GM12878 (cell line): Measurements from ENCODE around the gene DIP2C. TPM values are rescaled to one million over a fixed set of nuclear protein-coding genes. Genes with fewer than 3 reads are reported as not detected.

Source experiments
- ATAC-seq: fragments of 200-7000 bp; cut with Tn5 transposase; 3 replicates; pipeline ENCODE4 v1.9.1; 2020; ENCODE audit warnings: mild to moderate bottlenecking, moderate library complexity
- BruUV-seq: library from RNA; stranded (reverse); fragments of 400-500 nt; replicated peaks from 2 replicates; lab custom pipeline; 2021; lab: Mats Ljungman, UMichigan
- CTCF ChIA-PET: fragments of 300-600 bp; sonication (Branson Sonifier 250); formaldehyde crosslinking; extraction: SDS; loops from one replicate; lab custom pipeline; 2021; ENCODE audit warnings: inconsistent platforms; lab: Yijun Ruan, JAX
- POLR2A ChIA-PET: fragments of 350-600 bp; formaldehyde crosslinking; extraction: SDS; loops from one replicate; lab custom pipeline; 2021; ENCODE audit warnings: inconsistent platforms; lab: Charles Lee
- RAD21 ChIA-PET: fragments of 300-600 bp; sonication (Branson Sonifier 250); formaldehyde crosslinking; loops from one replicate; lab custom pipeline; 2023; ENCODE audit warnings: antibody characterized with exemption; ENCODE audit not compliant: unreplicated experiment; lab: Charles Lee
- SMC1A ChIA-PET: fragments of 300-600 bp; sonication (Branson Sonifier 250); formaldehyde crosslinking; loops from one replicate; lab custom pipeline; 2023; ENCODE audit not compliant: unreplicated experiment, uncharacterized antibody; lab: Charles Lee
- DNase-seq: peaks from one replicate; pipeline ENCODE4 v3.0.0-alpha.2; 2011; ENCODE audit warnings: low read depth, low spot score
- FAIRE-seq: peaks from 3 replicates; lab custom pipeline; 2011; peaks lifted over from hg19 to GRCh38; lab: Jason Lieb, UNC
- H2AFZ ChIP-seq: 2 replicates; pipeline ENCODE4 v1.6.0; 2011; ENCODE audit warnings: low read depth, low read length, control low read depth; ENCODE audit not compliant: control insufficient read depth
- H3K27ac ChIP-seq: 2 replicates; pipeline ENCODE4 v1.5.1; 2011; ENCODE audit warnings: control low read depth; ENCODE audit not compliant: control insufficient read depth, insufficient read depth
- H3K27me3 ChIP-seq, 2 experiments: replicated peaks in 1 of 2; 2 replicates each; pipeline versions ENCODE4 v1.6.0 to v1.6.1; 2011; ENCODE audit warnings: low read length in 1 of 2; ENCODE audit not compliant: control insufficient read depth in 2 of 2, insufficient read depth in 2 of 2
- H3K36me3 ChIP-seq, 2 experiments: 2 replicates each; pipeline ENCODE4 v1.5.1; 2011; ENCODE audit warnings: low read length in 1 of 2; ENCODE audit not compliant: control insufficient read depth in 2 of 2, insufficient read depth in 2 of 2
- H3K4me1 ChIP-seq: 2 replicates; pipeline ENCODE4 v1.6.1; 2011; ENCODE audit warnings: mild to moderate bottlenecking, low read length, moderate library complexity, mixed read lengths; ENCODE audit not compliant: control insufficient read depth, insufficient read depth
- H3K4me2 ChIP-seq: 2 replicates; pipeline ENCODE4 v1.6.0; 2011; ENCODE audit warnings: control low read depth; ENCODE audit not compliant: control insufficient read depth, insufficient read depth
- H3K4me3 ChIP-seq: fragments of 200-600 bp; sonication (generic); 2 replicates; pipeline ENCODE4 v1.5.1; 2016
- H3K79me2 ChIP-seq: 2 replicates; pipeline ENCODE4 v1.6.0; 2011; ENCODE audit warnings: low read length; ENCODE audit not compliant: control insufficient read depth, insufficient read depth
- H3K9ac ChIP-seq: 2 replicates; pipeline ENCODE4 v1.8.0; 2011; ENCODE audit warnings: low read length, control low read depth, mixed read lengths; ENCODE audit not compliant: control insufficient read depth, insufficient read depth
- H3K9me3 ChIP-seq: replicated peaks from 3 replicates; pipeline ENCODE4 v1.5.1; 2011; ENCODE audit warnings: mild to moderate bottlenecking, low read length; ENCODE audit not compliant: control insufficient read depth, insufficient read depth
- H4K20me1 ChIP-seq: 2 replicates; pipeline ENCODE4 v1.6.0; 2011; ENCODE audit not compliant: control insufficient read depth, insufficient read depth
- ATF7 ChIP-seq: fragments of 450-650 bp; IDR thresholded peaks from 2 replicates; pipeline ENCODE4 v1.6.1; 2016; ENCODE audit warnings: low read depth, mild to moderate bottlenecking
- BACH1 ChIP-seq: fragments of 450-650 bp; IDR thresholded peaks from 2 replicates; pipeline ENCODE4 v1.6.1; 2017; ENCODE audit warnings: mild to moderate bottlenecking, borderline replicate concordance
- BMI1 ChIP-seq: fragments of 450-650 bp; IDR thresholded peaks from 2 replicates; pipeline ENCODE4 v1.6.1; 2016; ENCODE audit warnings: mild to moderate bottlenecking, moderate library complexity, borderline replicate concordance
- EED ChIP-seq: sonication (generic); IDR thresholded peaks from 2 replicates; pipeline ENCODE4 v1.6.1; 2016; ENCODE audit warnings: antibody characterized with exemption, low read depth
- GABPA ChIP-seq: IDR thresholded peaks from 2 replicates; pipeline ENCODE4 v1.6.1; 2014; ENCODE audit warnings: antibody characterized with exemption, low read depth, mild to moderate bottlenecking, inconsistent platforms
- SUZ12 ChIP-seq: fragments of 200-600 bp; sonication (generic); IDR thresholded peaks from one replicate; pipeline ENCODE4 v1.6.1; 2018; ENCODE audit warnings: antibody characterized with exemption, mild to moderate bottlenecking; ENCODE audit not compliant: unreplicated experiment
- TAF1 ChIP-seq: IDR thresholded peaks from 2 replicates; pipeline ENCODE4 v1.6.1; 2011; ENCODE audit warnings: mild to moderate bottlenecking, low read depth, low read length, borderline replicate concordance
- WRNIP1 ChIP-seq: IDR thresholded peaks from 2 replicates; pipeline ENCODE4 v1.6.1; 2011; ENCODE audit warnings: low read depth, low read length, improper control_type of control experiment, borderline replicate concordance
- WGBS: methylation state at CpG from one replicate; pipeline ENCODE4 v1.1.6; 2016; ENCODE audit warnings: low lambda C conversion rate; ENCODE audit not compliant: insufficient replicate concordance, insufficient coverage; ENCODE audit errors: missing lambda C conversion rate; 5-methylcytosine and 5-hydroxymethylcytosine counted together
- in situ Hi-C: fragments of 300-500 bp; cut with MboI; formaldehyde crosslinking; loops from 9 replicates; pipeline ENCODE4 v1.14.3; 2018; ENCODE audit warnings: mixed read lengths
- intact Hi-C: fragments of 100-400 bp; cut with micrococcal nuclease; formaldehyde crosslinking; loops from one replicate; pipeline ENCODE4 v1.14.2; 2022; ENCODE audit not compliant: unreplicated experiment
- polyA plus RNA-seq, 11 experiments: library from polyadenylated mRNA; depleted of rRNA in 4 of 11; unstranded in 6 of 11; stranded (reverse) in 5 of 11; fragments of >200 nt; fragmentation: Nextera tagmentation in 4 of 11; fragmentation: Illumina TruSeq in 1 of 11; extraction: Ambion mirVana in 4 of 11; extraction: Trizol in 1 of 11; gene quantifications; 1 replicate in 1 of 11; 2 replicates in 10 of 11; pipeline versions ENCODE4 v1.2.1 to v1.2.3, GENCODE V29; 2011 to 2016; ENCODE audit warnings: inconsistent platforms in 2 of 11, missing spikeins in 2 of 11, low read depth in 1 of 11
- total RNA-seq, 4 experiments: library from RNA; depleted of rRNA in 3 of 4; stranded (reverse); fragments of >200 nt in 3 of 4; fragmentation: Illumina TruSeq in 1 of 4; extraction: Trizol in 1 of 4; gene quantifications; 2 replicates each; pipeline versions ENCODE4 v1.2.1 to v1.2.3, GENCODE V29; 2013 to 2021
- TF ChIP-seq, protein P1 (sequence below): IDR thresholded peaks from 2 replicates; pipeline ENCODE4 v1.6.1; 2011; ENCODE audit warnings: borderline replicate concordance, low read depth, mild to moderate bottlenecking, moderate library complexity, low read length; ENCODE audit not compliant: insufficient read depth, poor library complexity, severe bottlenecking
- TF ChIP-seq, protein P2 (sequence below): fragments of 450-650 bp; IDR thresholded peaks from 2 replicates; pipeline ENCODE4 v1.6.1; 2017; ENCODE audit warnings: antibody characterized with exemption, mild to moderate bottlenecking, moderate library complexity
- TF ChIP-seq, protein P3 (sequence below): IDR thresholded peaks from 2 replicates; pipeline ENCODE4 v1.6.1; 2012; ENCODE audit warnings: improper control_type of control experiment, low read depth, low read length; ENCODE audit not compliant: insufficient replicate concordance
- TF ChIP-seq, protein P4 (sequence below): fragments of 450-650 bp; IDR thresholded peaks from 2 replicates; pipeline ENCODE4 v1.6.1; 2017; ENCODE audit warnings: mild to moderate bottlenecking, low read depth, inconsistent platforms; ENCODE audit not compliant: poor library complexity, severe bottlenecking

The DIP2C gene
- total and polyA plus RNA-seq, 10 of the 15 experiments (the other 5 are each of a cell fraction or from before 2014, with no cell fraction given), result 0.01 to 0.10 (median 0.06) TPM

DNA sequence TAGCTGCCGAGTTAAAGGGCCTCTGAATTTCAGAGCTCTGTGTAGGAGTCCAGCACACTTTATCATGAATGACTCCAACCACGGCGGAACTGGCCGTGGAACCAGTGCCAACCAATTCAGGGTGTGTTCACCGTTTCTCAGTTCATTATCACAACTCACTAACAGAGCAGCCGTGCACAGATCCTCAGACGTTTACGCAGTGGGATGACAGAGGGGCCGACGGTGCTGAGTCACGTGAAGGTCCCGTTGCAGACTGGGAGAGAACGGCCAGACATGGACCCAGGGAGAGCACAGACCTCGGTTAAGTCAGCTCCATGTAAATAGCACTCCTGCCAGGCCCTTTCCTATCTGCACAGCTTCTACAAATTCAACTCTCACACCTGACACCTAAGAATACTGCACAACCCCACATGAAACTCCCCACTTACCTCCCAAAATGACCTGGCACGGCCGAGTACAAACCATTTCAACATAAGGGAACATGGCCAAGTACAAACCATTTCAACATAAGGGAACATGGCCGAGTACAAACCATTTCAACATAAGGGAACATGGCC is 95.5 kb downstream of the DIP2C start:
- BruUV-seq, result no TSS peak
- Histone ChIP-seq H2AFZ (no peak overlapping the region), H3K27me3 (no peaks in the 10 kb centered on the region; a peak in 1 of 4 replicates), H3K27ac (no peak overlapping the region), H3K36me3 (no peaks in the 10 kb centered on the region), H3K79me2 (no peaks in the 10 kb centered on the region), H3K4me1 (no peaks in the 10 kb centered on the region), H3K9ac (no peak overlapping the region), H4K20me1 (no peaks in the 10 kb centered on the region), H3K4me3 (no peak overlapping the region), H3K4me2 (no peak overlapping the region), H3K9me3 (no peaks in the 10 kb centered on the region)
- ATAC-seq (no peak), DNase-seq (no peak), FAIRE-seq (no peak)
- ChIA-PET POLR2A (no interaction called here), SMC1A (no interaction called here), CTCF (no interaction called here), RAD21 (no interaction called here)
- WGBS, result 50% methylated on average over 17 of the region's 17 CpGs
- intact Hi-C loops, result no loop called here
- in situ Hi-C loops, result no loop called here
- TF ChIP-seq SUZ12 (no peak), BACH1 (no peak), EED (no peak), ATF7 (no peak), GABPA (no peak), WRNIP1 (no peak), BMI1 (no peak), TAF1 (no peak)
- TF ChIP-seq, protein P1, sequence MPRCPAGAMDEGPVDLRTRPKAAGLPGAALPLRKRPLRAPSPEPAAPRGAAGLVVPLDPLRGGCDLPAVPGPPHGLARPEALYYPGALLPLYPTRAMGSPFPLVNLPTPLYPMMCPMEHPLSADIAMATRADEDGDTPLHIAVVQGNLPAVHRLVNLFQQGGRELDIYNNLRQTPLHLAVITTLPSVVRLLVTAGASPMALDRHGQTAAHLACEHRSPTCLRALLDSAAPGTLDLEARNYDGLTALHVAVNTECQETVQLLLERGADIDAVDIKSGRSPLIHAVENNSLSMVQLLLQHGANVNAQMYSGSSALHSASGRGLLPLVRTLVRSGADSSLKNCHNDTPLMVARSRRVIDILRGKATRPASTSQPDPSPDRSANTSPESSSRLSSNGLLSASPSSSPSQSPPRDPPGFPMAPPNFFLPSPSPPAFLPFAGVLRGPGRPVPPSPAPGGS, result no peak
- TF ChIP-seq, protein P2, sequence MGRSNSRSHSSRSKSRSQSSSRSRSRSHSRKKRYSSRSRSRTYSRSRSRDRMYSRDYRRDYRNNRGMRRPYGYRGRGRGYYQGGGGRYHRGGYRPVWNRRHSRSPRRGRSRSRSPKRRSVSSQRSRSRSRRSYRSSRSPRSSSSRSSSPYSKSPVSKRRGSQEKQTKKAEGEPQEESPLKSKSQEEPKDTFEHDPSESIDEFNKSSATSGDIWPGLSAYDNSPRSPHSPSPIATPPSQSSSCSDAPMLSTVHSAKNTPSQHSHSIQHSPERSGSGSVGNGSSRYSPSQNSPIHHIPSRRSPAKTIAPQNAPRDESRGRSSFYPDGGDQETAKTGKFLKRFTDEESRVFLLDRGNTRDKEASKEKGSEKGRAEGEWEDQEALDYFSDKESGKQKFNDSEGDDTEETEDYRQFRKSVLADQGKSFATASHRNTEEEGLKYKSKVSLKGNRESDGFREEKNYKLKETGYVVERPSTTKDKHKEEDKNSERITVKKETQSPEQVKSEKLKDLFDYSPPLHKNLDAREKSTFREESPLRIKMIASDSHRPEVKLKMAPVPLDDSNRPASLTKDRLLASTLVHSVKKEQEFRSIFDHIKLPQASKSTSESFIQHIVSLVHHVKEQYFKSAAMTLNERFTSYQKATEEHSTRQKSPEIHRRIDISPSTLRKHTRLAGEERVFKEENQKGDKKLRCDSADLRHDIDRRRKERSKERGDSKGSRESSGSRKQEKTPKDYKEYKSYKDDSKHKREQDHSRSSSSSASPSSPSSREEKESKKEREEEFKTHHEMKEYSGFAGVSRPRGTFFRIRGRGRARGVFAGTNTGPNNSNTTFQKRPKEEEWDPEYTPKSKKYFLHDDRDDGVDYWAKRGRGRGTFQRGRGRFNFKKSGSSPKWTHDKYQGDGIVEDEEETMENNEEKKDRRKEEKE, result no peak
- TF ChIP-seq, protein P3, sequence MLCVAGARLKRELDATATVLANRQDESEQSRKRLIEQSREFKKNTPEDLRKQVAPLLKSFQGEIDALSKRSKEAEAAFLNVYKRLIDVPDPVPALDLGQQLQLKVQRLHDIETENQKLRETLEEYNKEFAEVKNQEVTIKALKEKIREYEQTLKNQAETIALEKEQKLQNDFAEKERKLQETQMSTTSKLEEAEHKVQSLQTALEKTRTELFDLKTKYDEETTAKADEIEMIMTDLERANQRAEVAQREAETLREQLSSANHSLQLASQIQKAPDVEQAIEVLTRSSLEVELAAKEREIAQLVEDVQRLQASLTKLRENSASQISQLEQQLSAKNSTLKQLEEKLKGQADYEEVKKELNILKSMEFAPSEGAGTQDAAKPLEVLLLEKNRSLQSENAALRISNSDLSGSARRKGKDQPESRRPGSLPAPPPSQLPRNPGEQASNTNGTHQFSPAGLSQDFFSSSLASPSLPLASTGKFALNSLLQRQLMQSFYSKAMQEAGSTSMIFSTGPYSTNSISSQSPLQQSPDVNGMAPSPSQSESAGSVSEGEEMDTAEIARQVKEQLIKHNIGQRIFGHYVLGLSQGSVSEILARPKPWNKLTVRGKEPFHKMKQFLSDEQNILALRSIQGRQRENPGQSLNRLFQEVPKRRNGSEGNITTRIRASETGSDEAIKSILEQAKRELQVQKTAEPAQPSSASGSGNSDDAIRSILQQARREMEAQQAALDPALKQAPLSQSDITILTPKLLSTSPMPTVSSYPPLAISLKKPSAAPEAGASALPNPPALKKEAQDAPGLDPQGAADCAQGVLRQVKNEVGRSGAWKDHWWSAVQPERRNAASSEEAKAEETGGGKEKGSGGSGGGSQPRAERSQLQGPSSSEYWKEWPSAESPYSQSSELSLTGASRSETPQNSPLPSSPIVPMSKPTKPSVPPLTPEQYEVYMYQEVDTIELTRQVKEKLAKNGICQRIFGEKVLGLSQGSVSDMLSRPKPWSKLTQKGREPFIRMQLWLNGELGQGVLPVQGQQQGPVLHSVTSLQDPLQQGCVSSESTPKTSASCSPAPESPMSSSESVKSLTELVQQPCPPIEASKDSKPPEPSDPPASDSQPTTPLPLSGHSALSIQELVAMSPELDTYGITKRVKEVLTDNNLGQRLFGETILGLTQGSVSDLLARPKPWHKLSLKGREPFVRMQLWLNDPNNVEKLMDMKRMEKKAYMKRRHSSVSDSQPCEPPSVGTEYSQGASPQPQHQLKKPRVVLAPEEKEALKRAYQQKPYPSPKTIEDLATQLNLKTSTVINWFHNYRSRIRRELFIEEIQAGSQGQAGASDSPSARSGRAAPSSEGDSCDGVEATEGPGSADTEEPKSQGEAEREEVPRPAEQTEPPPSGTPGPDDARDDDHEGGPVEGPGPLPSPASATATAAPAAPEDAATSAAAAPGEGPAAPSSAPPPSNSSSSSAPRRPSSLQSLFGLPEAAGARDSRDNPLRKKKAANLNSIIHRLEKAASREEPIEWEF, result no peak
- TF ChIP-seq, protein P4, sequence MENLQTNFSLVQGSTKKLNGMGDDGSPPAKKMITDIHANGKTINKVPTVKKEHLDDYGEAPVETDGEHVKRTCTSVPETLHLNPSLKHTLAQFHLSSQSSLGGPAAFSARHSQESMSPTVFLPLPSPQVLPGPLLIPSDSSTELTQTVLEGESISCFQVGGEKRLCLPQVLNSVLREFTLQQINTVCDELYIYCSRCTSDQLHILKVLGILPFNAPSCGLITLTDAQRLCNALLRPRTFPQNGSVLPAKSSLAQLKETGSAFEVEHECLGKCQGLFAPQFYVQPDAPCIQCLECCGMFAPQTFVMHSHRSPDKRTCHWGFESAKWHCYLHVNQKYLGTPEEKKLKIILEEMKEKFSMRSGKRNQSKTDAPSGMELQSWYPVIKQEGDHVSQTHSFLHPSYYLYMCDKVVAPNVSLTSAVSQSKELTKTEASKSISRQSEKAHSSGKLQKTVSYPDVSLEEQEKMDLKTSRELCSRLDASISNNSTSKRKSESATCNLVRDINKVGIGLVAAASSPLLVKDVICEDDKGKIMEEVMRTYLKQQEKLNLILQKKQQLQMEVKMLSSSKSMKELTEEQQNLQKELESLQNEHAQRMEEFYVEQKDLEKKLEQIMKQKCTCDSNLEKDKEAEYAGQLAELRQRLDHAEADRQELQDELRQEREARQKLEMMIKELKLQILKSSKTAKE, result no peak
